ENCODE results near the gene CDHR1.
"Not testable (repeated sequence)": the region's sequence is repeated elsewhere in the genome, so short reads cannot be mapped to it uniquely, and the experiment has no call there.

Gene CDHR1

DNA sequence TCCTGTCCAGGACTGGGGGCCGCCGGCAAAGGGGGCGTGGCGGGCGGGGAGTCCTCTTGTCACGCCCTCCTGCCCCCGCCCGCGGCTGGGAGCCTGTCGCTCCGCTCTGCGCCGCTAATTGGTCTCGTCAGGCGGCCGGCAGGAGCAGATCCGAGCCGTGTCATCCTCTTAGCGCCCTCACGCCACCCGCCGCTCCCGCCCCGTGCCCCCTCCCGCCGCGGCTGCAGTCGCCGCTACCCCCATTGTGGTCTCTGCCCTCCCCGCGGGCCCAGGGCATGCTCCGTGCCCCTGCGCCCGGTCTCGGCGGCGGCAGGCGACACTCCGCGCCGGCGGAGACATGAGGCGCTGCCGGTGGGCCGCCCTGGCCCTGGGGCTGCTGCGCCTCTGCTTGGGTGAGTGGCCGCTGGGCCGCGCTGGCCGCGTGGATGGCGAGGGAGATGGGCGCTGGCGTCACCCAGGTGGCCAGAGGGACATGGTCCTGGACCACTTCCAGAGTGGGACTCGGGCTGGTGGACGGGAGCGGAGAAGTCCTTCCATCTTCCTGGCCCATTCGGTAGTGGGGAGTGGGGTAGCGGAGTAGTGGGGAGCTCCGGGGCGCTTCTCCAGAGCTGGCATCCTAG is at the start of gene CDHR1:
Gene CDHR1, plus strand, starts transcription at position 114 of the 620 bp plus-strand sequence. Its CDS starts 224 bp downstream, at position 338.
- DNase-seq (ENCODE audit: low read depth), result no peak

DNA sequence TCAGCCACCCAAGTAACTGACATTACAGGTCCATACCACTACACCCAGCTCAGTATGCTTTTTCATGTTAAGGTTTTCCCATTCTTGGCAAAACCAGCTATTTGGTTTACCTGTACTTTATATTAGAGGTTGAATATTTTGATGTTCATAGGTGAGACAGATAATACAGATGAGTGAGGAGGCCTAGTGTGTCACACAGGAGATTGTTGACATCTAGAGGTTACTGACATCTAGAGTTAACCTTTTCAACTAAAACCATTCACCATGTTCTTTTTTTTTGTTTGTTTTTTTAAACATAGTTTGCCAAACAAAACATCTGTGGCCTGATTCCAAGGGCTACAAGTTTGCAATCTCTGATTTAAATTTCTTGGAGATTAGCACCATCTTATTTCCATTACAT is 47.0 kb upstream of the CDHR1 start:
- no peak for DNase-seq (ENCODE audit: low read depth)

DNA sequence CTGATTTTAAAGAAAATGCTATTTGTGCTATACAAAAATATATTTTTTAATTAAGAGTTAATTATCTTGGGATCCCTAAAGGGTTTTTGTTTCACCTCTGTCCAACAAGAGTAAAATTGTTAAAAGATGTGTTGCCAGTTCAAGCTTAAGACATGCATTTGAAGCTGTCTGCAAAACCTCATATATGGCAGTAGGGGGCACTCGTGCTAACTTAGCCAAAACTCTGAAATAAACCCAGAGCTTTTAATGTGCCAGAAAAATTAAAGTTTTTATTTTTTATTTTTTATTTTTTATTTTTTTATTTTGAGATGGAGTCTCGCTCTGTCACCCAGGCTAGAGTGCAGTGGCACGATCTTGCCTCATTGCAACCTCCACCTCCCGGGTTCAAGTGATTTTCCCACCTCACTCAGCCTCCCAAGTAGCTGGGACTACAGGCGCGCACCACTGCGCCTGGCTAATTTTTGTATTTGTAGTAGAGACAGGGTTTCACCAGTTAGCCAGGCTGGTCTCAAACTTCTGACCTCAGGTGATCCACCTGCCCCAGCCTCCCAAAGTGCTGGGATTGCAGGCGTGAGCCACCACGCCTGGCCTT is 46.2 kb upstream of the CDHR1 start:
- not testable (repeated sequence) for DNase-seq (ENCODE audit: low read depth)

DNA sequence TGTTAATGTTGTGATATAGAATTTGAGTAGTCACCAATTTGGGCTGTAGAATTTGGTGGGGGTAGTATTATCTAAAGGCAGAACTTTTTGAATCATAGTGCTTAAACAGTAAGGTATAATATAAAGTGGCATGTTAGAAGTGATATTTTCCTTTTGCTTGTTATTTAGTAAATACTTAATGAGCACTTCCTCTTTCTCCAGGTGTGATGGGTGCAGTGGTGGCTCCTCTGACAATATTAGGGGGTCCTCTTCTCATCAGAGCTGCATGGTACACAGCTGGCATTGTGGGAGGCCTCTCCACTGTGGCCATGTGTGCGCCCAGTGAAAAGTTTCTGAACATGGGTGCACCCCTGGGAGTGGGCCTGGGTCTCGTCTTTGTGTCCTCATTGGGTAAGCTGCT is 44.5 kb upstream of the CDHR1 start:
- no peak for DNase-seq (ENCODE audit: low read depth)

DNA sequence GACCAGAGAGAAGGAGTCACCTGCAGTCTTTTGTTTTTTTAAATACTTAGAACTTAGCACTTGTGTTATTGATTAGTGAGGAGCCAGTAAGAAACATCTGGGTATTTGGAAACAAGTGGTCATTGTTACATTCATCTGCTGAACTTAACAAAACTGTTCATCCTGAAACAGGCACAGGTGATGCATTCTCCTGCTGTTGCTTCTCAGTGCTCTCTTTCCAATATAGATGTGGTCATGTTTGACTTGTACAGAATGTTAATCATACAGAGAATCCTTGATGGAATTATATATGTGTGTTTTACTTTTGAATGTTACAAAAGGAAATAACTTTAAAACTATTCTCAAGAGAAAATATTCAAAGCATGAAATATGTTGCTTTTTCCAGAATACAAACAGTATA is 41.6 kb upstream of the CDHR1 start:
- no peak for DNase-seq (ENCODE audit: low read depth)

- DNase-seq (ENCODE audit: low read depth), result no peak
These were observed 38.8 kb upstream of the CDHR1 start for GRCh38 chr10:84155521-84155920.

GRCh38 chr10:84156009-84156408 is 38.3 kb upstream of the CDHR1 start:
- no peak for DNase-seq (ENCODE audit: low read depth)

- no peak for DNase-seq (ENCODE audit: low read depth)
These were observed 37.6 kb upstream of the CDHR1 start for GRCh38 chr10:84156768-84157167.

DNA sequence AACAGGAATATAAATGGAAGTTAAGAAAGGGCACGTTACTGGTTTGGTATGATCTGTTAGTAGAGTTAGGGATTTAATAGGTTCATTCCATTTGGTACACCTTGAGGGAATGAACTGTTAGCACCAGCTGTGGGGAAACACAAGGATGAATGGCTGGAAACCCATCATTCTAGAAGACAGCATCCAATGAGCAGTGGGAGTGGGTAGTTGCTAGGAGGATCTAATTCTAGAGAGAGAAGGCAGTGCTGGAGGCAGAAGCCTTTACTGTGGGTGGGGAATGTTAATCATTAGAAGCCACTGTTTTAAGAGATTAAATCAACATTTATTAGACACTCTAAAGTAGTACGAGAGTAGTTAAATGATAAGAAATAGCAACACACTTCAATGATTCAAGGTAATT is 36.3 kb upstream of the CDHR1 start:
- DNase-seq (ENCODE audit: low read depth), result no peak

DNA sequence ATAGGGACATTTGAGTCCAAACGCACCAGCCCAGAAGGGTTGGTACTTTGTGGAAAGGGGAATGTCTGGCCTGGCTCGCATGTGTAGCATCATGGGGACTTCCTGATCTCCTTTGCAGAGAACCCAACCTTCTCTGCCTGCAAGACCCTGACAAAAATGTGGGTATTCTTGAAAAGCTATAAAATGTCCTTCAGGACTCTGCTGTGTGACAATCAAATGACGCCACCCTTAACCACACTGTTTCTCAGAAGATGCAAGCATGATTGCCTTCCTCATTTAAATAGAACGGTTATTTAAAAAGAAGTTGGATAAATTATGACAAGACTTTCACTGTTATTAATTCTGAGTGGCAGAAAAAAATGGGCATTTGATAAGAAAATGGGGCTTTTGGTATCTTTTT is 35.8 kb upstream of the CDHR1 start:
- no peak for DNase-seq (ENCODE audit: low read depth)

DNA sequence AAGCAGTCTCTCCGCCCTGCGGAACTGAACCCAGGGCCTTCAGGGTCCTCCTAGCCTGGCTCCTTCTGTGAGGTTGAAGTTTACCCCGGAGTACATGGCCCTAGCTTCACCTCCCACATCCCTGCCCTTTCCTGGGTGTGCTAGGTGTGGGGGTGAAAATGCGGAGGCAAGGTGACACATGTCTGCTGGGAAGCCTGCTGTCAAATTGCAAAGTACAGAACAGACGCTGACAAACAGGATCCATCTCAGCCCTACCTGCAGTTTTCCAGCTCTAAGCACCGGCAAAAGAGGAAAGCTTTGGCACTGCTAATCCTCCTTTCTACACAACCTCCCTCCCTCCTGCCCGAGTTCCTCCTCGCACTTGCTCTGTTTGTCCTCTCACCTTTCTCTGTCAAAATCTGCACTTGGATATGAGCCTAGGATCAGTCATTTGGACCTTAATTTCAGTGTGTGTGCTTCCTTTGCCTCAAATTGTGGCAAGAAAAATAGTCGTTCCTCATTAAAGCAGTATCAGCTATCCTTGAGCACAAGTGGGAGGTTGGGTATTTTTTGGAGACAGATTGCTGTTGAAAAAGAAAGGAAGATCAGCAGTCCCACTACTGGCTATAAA is 35.2 kb upstream of the CDHR1 start:
- DNase-seq (ENCODE audit: low read depth), result no peak

DNA sequence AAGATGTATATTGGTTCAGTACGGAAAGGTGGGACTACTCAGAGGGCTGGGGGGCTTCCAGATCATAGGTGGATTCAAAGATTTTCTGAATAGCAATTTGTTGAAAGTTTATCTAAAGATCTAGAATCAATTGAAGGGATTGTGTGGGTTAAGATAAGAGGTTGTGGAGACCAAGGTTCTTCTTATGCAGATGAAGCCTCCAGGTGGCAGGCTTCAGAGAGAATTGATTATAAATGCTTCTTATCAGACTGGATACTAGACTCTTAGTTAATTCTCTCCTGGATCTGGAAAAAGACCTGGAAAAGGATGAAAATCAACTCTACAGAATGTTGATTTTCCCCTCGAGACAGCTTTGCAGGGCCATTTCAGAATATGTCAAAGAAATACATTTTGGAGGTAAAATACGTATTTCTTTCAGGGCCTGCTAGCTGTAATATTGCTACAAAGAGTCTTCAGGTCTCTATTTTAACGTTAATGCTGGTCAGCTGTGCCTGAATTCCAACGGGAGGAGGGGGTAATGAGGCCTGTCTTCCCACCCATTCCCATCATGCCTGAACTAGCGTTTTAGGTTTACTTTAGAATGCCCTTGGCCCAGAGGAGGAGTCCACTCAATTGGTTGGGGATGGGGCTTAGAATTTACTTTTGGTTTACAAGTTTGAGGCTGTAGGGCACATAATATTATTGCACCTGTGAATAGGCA is 33.5 kb upstream of the CDHR1 start:
- no peak for DNase-seq (ENCODE audit: low read depth)

- no peak for DNase-seq (ENCODE audit: low read depth)
These were observed 30.3 kb upstream of the CDHR1 start for GRCh38 chr10:84163996-84164395.

- DNase-seq (ENCODE audit: low read depth), result no peak
These were observed 29.9 kb upstream of the CDHR1 start for GRCh38 chr10:84164442-84164841.

- DNase-seq (ENCODE audit: low read depth), result no peak
These were observed 27.6 kb upstream of the CDHR1 start for GRCh38 chr10:84166620-84167288.

DNA sequence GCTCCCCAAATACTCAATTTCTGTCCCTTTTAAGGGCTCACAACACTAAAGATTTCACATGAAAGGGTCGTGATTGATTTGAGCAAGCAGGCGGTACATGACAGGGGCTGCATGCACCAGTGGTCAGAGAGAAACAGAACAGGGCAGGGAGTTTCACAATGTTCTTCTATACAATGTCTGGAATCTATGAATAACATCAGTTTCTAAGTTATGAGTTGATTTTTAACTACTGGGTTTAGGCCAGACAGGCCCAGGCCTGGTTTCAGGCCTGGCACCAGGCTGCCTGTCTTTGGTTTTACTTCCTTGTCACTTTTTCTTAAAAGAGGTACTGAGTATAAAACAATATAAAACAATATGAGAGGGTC is 27.1 kb upstream of the CDHR1 start:
- DNase-seq (ENCODE audit: low read depth), result not testable (repeated sequence)

- not testable (repeated sequence) for DNase-seq (ENCODE audit: low read depth)
These were observed 26.0 kb upstream of the CDHR1 start for GRCh38 chr10:84168382-84168781.

GRCh38 chr10:84171237-84171636 is 23.1 kb upstream of the CDHR1 start:
- not testable (repeated sequence) for DNase-seq (ENCODE audit: low read depth)

- not testable (repeated sequence) for DNase-seq (ENCODE audit: low read depth)
These were observed 22.5 kb upstream of the CDHR1 start for GRCh38 chr10:84171700-84172466.

- DNase-seq (ENCODE audit: low read depth), result no peak
These were observed 21.6 kb upstream of the CDHR1 start for GRCh38 chr10:84172467-84173356.

GRCh38 chr10:84173501-84173929 is 20.8 kb upstream of the CDHR1 start, which contains the start of gene GPR15LG:
TSS of gene GPR15LG (plus strand) at chr10:84173801. CDS start at chr10:84173852, 51 bp downstream.
- DNase-seq (ENCODE audit: low read depth), result no peak
